HG03280 (cell line): Measurements from ENCODE around the gene EMILIN3.

ENCODE experiments used
- ATAC-seq: cut with Tn5 transposase; IDR thresholded peaks from one replicate; pipeline ENCODE4 v1.9.1; 2021; ENCODE audit warnings: mild to moderate bottlenecking, moderate library complexity; ENCODE audit not compliant: unreplicated experiment

Gene EMILIN3

GRCh38 chr20:41365777-41366545, 657 bp downstream of the EMILIN3 start:
- no peak for ATAC-seq

GRCh38 chr20:41364967-41365765, 1.5 kb downstream of the EMILIN3 start:
- no peak for ATAC-seq

GRCh38 chr20:41364236-41364855, 2.3 kb downstream of the EMILIN3 start:
- no peak for ATAC-seq

- no peak for ATAC-seq
Observed at GRCh38 chr20:41363601-41364000, 3.0 kb downstream of the EMILIN3 start.

GRCh38 chr20:41362748-41363140, 3.9 kb downstream of the EMILIN3 start:
- ATAC-seq = no peak

- ATAC-seq = no peak
Observed at GRCh38 chr20:41361757-41362747, 4.6 kb downstream of the EMILIN3 start.

GRCh38 chr20:41360831-41361756, 5.5 kb downstream of the EMILIN3 start:
- ATAC-seq = no peak

GRCh38 chr20:41359541-41360011, 7.0 kb downstream of the EMILIN3 start:
- ATAC-seq = no peak

- no peak for ATAC-seq
Observed at GRCh38 chr20:41358717-41359116, 7.9 kb downstream of the EMILIN3 start.

GRCh38 chr20:41358230-41358629, 8.4 kb downstream of the EMILIN3 start:
- no peak for ATAC-seq

GRCh38 chr20:41357424-41358163, 9.0 kb downstream of the EMILIN3 start:
- ATAC-seq = no peak

GRCh38 chr20:41356951-41357350, 9.7 kb downstream of the EMILIN3 start:
- no peak for ATAC-seq

- ATAC-seq = no peak
Observed at GRCh38 chr20:41355598-41356203, 10.9 kb downstream of the EMILIN3 start.

- ATAC-seq = no peak
Observed at GRCh38 chr20:41355192-41355591, 11.4 kb downstream of the EMILIN3 start.

- no peak for ATAC-seq
Observed at GRCh38 chr20:41353530-41353929, 13.1 kb downstream of the EMILIN3 start.

- no peak for ATAC-seq
Observed at GRCh38 chr20:41352666-41353065, 14.0 kb downstream of the EMILIN3 start.

- no peak for ATAC-seq
Observed at GRCh38 chr20:41352106-41352505, 14.5 kb downstream of the EMILIN3 start.

- ATAC-seq = no peak
Observed at GRCh38 chr20:41350408-41350962, 16.1 kb downstream of the EMILIN3 start.
